Parathyroid adenoma (tissue), 2 donors: ENCODE results near the gene PSMB5.

Source experiments
- H2AFZ ChIP-seq: fragments of 300-600 bp; sonication (generic); one replicate; pipeline ENCODE4 v1.7.0; 2017; ENCODE audit warnings: antibody characterized with exemption, mild to moderate bottlenecking
- H3K27ac ChIP-seq: fragments of 300-600 bp; sonication (generic); one replicate; pipeline ENCODE4 v1.7.0; 2017
- H3K27me3 ChIP-seq: fragments of 300-600 bp; sonication (generic); one replicate; pipeline ENCODE4 v1.7.0; 2017; ENCODE audit warnings: low read length; ENCODE audit not compliant: control insufficient read depth, insufficient read depth
- H3K36me3 ChIP-seq: fragments of 300-600 bp; sonication (generic); one replicate; pipeline ENCODE4 v1.7.0; 2017; ENCODE audit warnings: low read length; ENCODE audit not compliant: control insufficient read depth, insufficient read depth
- H3K4me1 ChIP-seq: fragments of 300-600 bp; sonication (generic); one replicate; pipeline ENCODE4 v1.7.0; 2017; ENCODE audit warnings: control low read depth
- H3K4me2 ChIP-seq: fragments of 300-600 bp; sonication (generic); one replicate; pipeline ENCODE4 v1.7.0; 2017; ENCODE audit warnings: low read length
- H3K4me3 ChIP-seq: fragments of 300-600 bp; sonication (generic); one replicate; pipeline ENCODE4 v1.7.0; 2017; ENCODE audit warnings: low read depth, low read length
- H3K79me2 ChIP-seq: fragments of 300-600 bp; sonication (generic); one replicate; pipeline ENCODE4 v1.7.0; 2017; ENCODE audit warnings: control low read depth
- H3K9ac ChIP-seq: fragments of 300-600 bp; sonication (generic); one replicate; pipeline ENCODE4 v1.7.0; 2017; ENCODE audit warnings: mild to moderate bottlenecking
- H3K9me3 ChIP-seq: fragments of 300-600 bp; sonication (generic); one replicate; pipeline ENCODE4 v1.7.0; 2017; ENCODE audit warnings: low read length; ENCODE audit not compliant: control insufficient read depth
- CTCF ChIP-seq: fragments of 300-600 bp; sonication (generic); IDR thresholded peaks from one replicate; pipeline ENCODE4 v1.7.0; 2017; ENCODE audit warnings: antibody characterized with exemption, mild to moderate bottlenecking
- donor health status: primary hyperparathyroidism.

Gene PSMB5

GRCh38 chr14:22978487-22978837 lies 56.2 kb downstream of the PSMB5 start:
- no peaks in the 10 kb centered on the region for H3K9me3 ChIP-seq
- no peak overlapping the region for H3K27ac ChIP-seq
- TF ChIP-seq CTCF: no peak
- H3K36me3 ChIP-seq: no peaks in the 10 kb centered on the region
- no peak overlapping the region for H2AFZ ChIP-seq
- H3K4me2 ChIP-seq: no peak overlapping the region
- H3K27me3 ChIP-seq: no peaks in the 10 kb centered on the region
- no peaks in the 10 kb centered on the region for H3K79me2 ChIP-seq
- H3K9ac ChIP-seq: no peak overlapping the region
- H3K4me1 ChIP-seq: peaks cover 14% of the 10 kb centered on the region
- H3K4me3 ChIP-seq: no peak overlapping the region

GRCh38 chr14:22977684-22978486 lies 56.8 kb downstream of the PSMB5 start:
- Histone ChIP-seq H3K27me3 (no peaks in the 10 kb centered on the region), H3K9me3 (no peaks in the 10 kb centered on the region), H2AFZ (peak overlapping the region; percentile 65), H3K27ac (peak overlapping the region; percentile 52), H3K36me3 (no peaks in the 10 kb centered on the region), H3K79me2 (no peaks in the 10 kb centered on the region), H3K4me1 (peaks cover 8% of the 10 kb centered on the region), H3K4me3 (no peak overlapping the region), H3K9ac (no peak overlapping the region), H3K4me2 (no peak overlapping the region)
- no peak for TF ChIP-seq CTCF

- H3K36me3 ChIP-seq: no peaks in the 10 kb centered on the region
- peaks cover 7% of the 10 kb centered on the region for H3K4me1 ChIP-seq
- no peak overlapping the region for H3K9ac ChIP-seq
- peak overlapping the region; percentile 52 for H3K27ac ChIP-seq
- no peak overlapping the region for H3K4me3 ChIP-seq
- peak overlapping the region; percentile 65 for H2AFZ ChIP-seq
- no peaks in the 10 kb centered on the region for H3K79me2 ChIP-seq
- H3K9me3 ChIP-seq: no peaks in the 10 kb centered on the region
- TF ChIP-seq CTCF: no peak
- H3K27me3 ChIP-seq: no peaks in the 10 kb centered on the region
- H3K4me2 ChIP-seq: no peak overlapping the region
These were observed 57.3 kb downstream of the PSMB5 start for GRCh38 chr14:22977434-22977683.

- Histone ChIP-seq H3K9ac (no peak overlapping the region), H3K27me3 (no peaks in the 10 kb centered on the region), H3K9me3 (no peaks in the 10 kb centered on the region), H3K4me3 (no peak overlapping the region), H3K4me2 (no peak overlapping the region), H3K4me1 (peaks cover 7% of the 10 kb centered on the region), H3K79me2 (no peaks in the 10 kb centered on the region), H2AFZ (peak overlapping the region; percentile 65), H3K27ac (peak overlapping the region; percentile 52), H3K36me3 (no peaks in the 10 kb centered on the region)
- no peak for TF ChIP-seq CTCF
These were observed 57.9 kb downstream of the PSMB5 start for GRCh38 chr14:22976620-22977433.
